ENCODE data around the gene SOX5.

Gene SOX5

GRCh38 chr12:23760495-23760894 is 189.0 kb downstream of the SOX5 start:
- no peak for TF ChIP-seq CTCF (IDR thresholded peaks at IDR 0.05; ENCODE audit: poor library complexity, severe bottlenecking)
- Histone ChIP-seq H3K27me3 (ENCODE audit: insufficient read depth, poor library complexity, severe bottlenecking) (no peaks in the 10 kb centered on the region), H3K4me3 (ENCODE audit: severe bottlenecking) (no peak overlapping the region), H3K36me3 (ENCODE audit: low read depth) (no peaks in the 10 kb centered on the region), H3K9me3 (ENCODE audit: severe bottlenecking) (no peaks in the 10 kb centered on the region), H3K27ac (ENCODE audit: poor library complexity, severe bottlenecking) (no peak overlapping the region), H3K4me1 (ENCODE audit: insufficient read depth, poor library complexity, severe bottlenecking) (no peaks in the 10 kb centered on the region)
- ATAC-seq (ENCODE audit: low read depth): no peak
- DNase-seq (ENCODE audit: low spot score): no peak

GRCh38 chr12:23758608-23759007 is 190.9 kb downstream of the SOX5 start:
- H3K36me3 ChIP-seq (ENCODE audit: low read depth): no peaks in the 10 kb centered on the region
- no peaks in the 10 kb centered on the region for H3K9me3 ChIP-seq (ENCODE audit: severe bottlenecking)
- DNase-seq (ENCODE audit: low spot score) (no peak), ATAC-seq (ENCODE audit: low read depth) (no peak)
- no peaks in the 10 kb centered on the region for H3K4me1 ChIP-seq (ENCODE audit: insufficient read depth, poor library complexity, severe bottlenecking)
- no peak overlapping the region for H3K27ac ChIP-seq (ENCODE audit: poor library complexity, severe bottlenecking)
- TF ChIP-seq CTCF (IDR thresholded peaks at IDR 0.05; ENCODE audit: poor library complexity, severe bottlenecking): no peak
- H3K27me3 ChIP-seq (ENCODE audit: insufficient read depth, poor library complexity, severe bottlenecking): no peaks in the 10 kb centered on the region
- no peak overlapping the region for H3K4me3 ChIP-seq (ENCODE audit: severe bottlenecking)

GRCh38 chr12:23757541-23757962 is 191.9 kb downstream of the SOX5 start:
- DNase-seq (ENCODE audit: low spot score) (no peak), ATAC-seq (ENCODE audit: low read depth) (no peak)
- TF ChIP-seq CTCF (IDR thresholded peaks at IDR 0.05; ENCODE audit: poor library complexity, severe bottlenecking): no peak
- Histone ChIP-seq H3K4me1 (ENCODE audit: insufficient read depth, poor library complexity, severe bottlenecking) (no peaks in the 10 kb centered on the region), H3K27ac (ENCODE audit: poor library complexity, severe bottlenecking) (no peak overlapping the region), H3K27me3 (ENCODE audit: insufficient read depth, poor library complexity, severe bottlenecking) (no peaks in the 10 kb centered on the region), H3K4me3 (ENCODE audit: severe bottlenecking) (no peak overlapping the region), H3K36me3 (ENCODE audit: low read depth) (no peaks in the 10 kb centered on the region), H3K9me3 (ENCODE audit: severe bottlenecking) (no peaks in the 10 kb centered on the region)

- TF ChIP-seq CTCF (IDR thresholded peaks at IDR 0.05; ENCODE audit: poor library complexity, severe bottlenecking): no peak
- H3K9me3 ChIP-seq (ENCODE audit: severe bottlenecking): no peaks in the 10 kb centered on the region
- DNase-seq (ENCODE audit: low spot score) (no peak), ATAC-seq (ENCODE audit: low read depth) (no peak)
- H3K4me3 ChIP-seq (ENCODE audit: severe bottlenecking): no peak overlapping the region
- no peaks in the 10 kb centered on the region for H3K36me3 ChIP-seq (ENCODE audit: low read depth)
- H3K27ac ChIP-seq (ENCODE audit: poor library complexity, severe bottlenecking): no peak overlapping the region
- H3K27me3 ChIP-seq (ENCODE audit: insufficient read depth, poor library complexity, severe bottlenecking): no peaks in the 10 kb centered on the region
- H3K4me1 ChIP-seq (ENCODE audit: insufficient read depth, poor library complexity, severe bottlenecking): no peaks in the 10 kb centered on the region
These were observed 193.1 kb downstream of the SOX5 start for GRCh38 chr12:23756416-23756815.

GRCh38 chr12:23753628-23754365 is 195.7 kb downstream of the SOX5 start:
- Histone ChIP-seq H3K27me3 (ENCODE audit: insufficient read depth, poor library complexity, severe bottlenecking) (no peaks in the 10 kb centered on the region), H3K4me1 (ENCODE audit: insufficient read depth, poor library complexity, severe bottlenecking) (no peaks in the 10 kb centered on the region), H3K4me3 (ENCODE audit: severe bottlenecking) (no peak overlapping the region), H3K27ac (ENCODE audit: poor library complexity, severe bottlenecking) (no peak overlapping the region), H3K36me3 (ENCODE audit: low read depth) (no peaks in the 10 kb centered on the region), H3K9me3 (ENCODE audit: severe bottlenecking) (no peaks in the 10 kb centered on the region)
- no peak for TF ChIP-seq CTCF (IDR thresholded peaks at IDR 0.05; ENCODE audit: poor library complexity, severe bottlenecking)
- DNase-seq (ENCODE audit: low spot score) (no peak), ATAC-seq (ENCODE audit: low read depth) (no peak)
